ENCODE measurements around the gene CMTM8. TPM values are rescaled to one million over a fixed set of nuclear protein-coding genes. Genes with fewer than 3 reads are reported as not detected.

Gene CMTM8
- total and polyA plus RNA-seq, 11 donors: 1.7 to 12.1 (median 3.6) TPM

- ATAC-seq: peak in 1 of 4 donors; percentile 41
- intact Hi-C loops (cut with DNase I): loop anchor here in 1 of 10 donors (5.0 kb wide), 1 partner anchor 33 kb away; no protein-coding TSS in a partner anchor
Observed at GRCh38 chr3:32249184-32249782, 10.8 kb downstream of the CMTM8 start.

GRCh38 chr3:32254268-32254667, 15.8 kb downstream of the CMTM8 start:
- intact Hi-C loops (cut with DNase I): no loop called here
- peaks cover 0 to 6% (median 0%) of the 10 kb centered on the region in 12 donors for H3K4me1 ChIP-seq
- DNase-seq (no peak), ATAC-seq (no peak)
- peaks cover 0 to 18% (median 8%) of the 10 kb centered on the region in 12 donors for H3K9me3 ChIP-seq
- no peak overlapping the region for H3K27ac ChIP-seq
- no peaks in the 10 kb centered on the region for H3K36me3 ChIP-seq
- no peak overlapping the region for H3K4me3 ChIP-seq
- 95 to 98% (median 96%) methylated on average over 1 of the region's 1 CpG for WGBS, 4 donors
- H3K27me3 ChIP-seq: no peaks in the 10 kb centered on the region
- no peak for TF ChIP-seq CTCF (IDR thresholded peaks at IDR 0.05)
- no peak for TF ChIP-seq POLR2A (IDR thresholded peaks at IDR 0.05)

More at GRCh38 chr3:32249184-32249782, 10.8 kb downstream of the CMTM8 start:
- TF ChIP-seq POLR2A (IDR thresholded peaks at IDR 0.05): no peak
- TF ChIP-seq CTCF (IDR thresholded peaks at IDR 0.05): no peak
- no peak overlapping the region for H3K27ac ChIP-seq
- H3K36me3 ChIP-seq: no peaks in the 10 kb centered on the region
- H3K9me3 ChIP-seq: peaks cover 0 to 8% (median 2%) of the 10 kb centered on the region in 12 donors
- WGBS, 4 donors: 88 to 93% (median 91%) methylated on average over 4 of the region's 4 CpGs
- H3K27me3 ChIP-seq: no peaks in the 10 kb centered on the region
- no peak overlapping the region for H3K4me3 ChIP-seq
- peaks cover 0 to 8% (median 0%) of the 10 kb centered on the region in 12 donors for H3K4me1 ChIP-seq
- DNase-seq: no peak

- no peaks in the 10 kb centered on the region for H3K4me1 ChIP-seq
- peaks cover 0 to 18% (median 8%) of the 10 kb centered on the region in 12 donors for H3K9me3 ChIP-seq
- no peak for DNase-seq
- H3K27me3 ChIP-seq: no peaks in the 10 kb centered on the region
- H3K36me3 ChIP-seq: no peaks in the 10 kb centered on the region
- H3K27ac ChIP-seq: no peak overlapping the region
- TF ChIP-seq CTCF (IDR thresholded peaks at IDR 0.05) (no peak), POLR2A (IDR thresholded peaks at IDR 0.05) (no peak)
- ATAC-seq: no peak
- no peak overlapping the region for H3K4me3 ChIP-seq
- 91 to 97% (median 94%) methylated on average over 2 of the region's 2 CpGs for WGBS, 4 donors
- intact Hi-C loops (cut with DNase I): no loop called here
Observed at GRCh38 chr3:32255345-32255744, 16.9 kb downstream of the CMTM8 start.

- DNase-seq (no peak), ATAC-seq (no peak)
- H3K36me3 ChIP-seq: no peaks in the 10 kb centered on the region
- no peak overlapping the region for H3K27ac ChIP-seq
- 89 to 96% (median 93%) methylated on average over 3 of the region's 3 CpGs for WGBS, 4 donors
- intact Hi-C loops (cut with DNase I): no loop called here
- H3K27me3 ChIP-seq: no peaks in the 10 kb centered on the region
- TF ChIP-seq CTCF (IDR thresholded peaks at IDR 0.05) (no peak), POLR2A (IDR thresholded peaks at IDR 0.05) (no peak)
- H3K4me1 ChIP-seq: no peaks in the 10 kb centered on the region
- peaks cover 0 to 18% (median 8%) of the 10 kb centered on the region in 12 donors for H3K9me3 ChIP-seq
- no peak overlapping the region for H3K4me3 ChIP-seq
Observed at GRCh38 chr3:32256206-32256605, 17.7 kb downstream of the CMTM8 start.
